Measurements from ENCODE around the gene IGFBP2. TPM values are rescaled to one million over a fixed set of nuclear protein-coding genes. Genes with fewer than 3 reads are reported as not detected.

IGFBP2 gene
- polyA plus RNA-seq, 3 donors = 235 to 273 (median 243) TPM

DNA sequence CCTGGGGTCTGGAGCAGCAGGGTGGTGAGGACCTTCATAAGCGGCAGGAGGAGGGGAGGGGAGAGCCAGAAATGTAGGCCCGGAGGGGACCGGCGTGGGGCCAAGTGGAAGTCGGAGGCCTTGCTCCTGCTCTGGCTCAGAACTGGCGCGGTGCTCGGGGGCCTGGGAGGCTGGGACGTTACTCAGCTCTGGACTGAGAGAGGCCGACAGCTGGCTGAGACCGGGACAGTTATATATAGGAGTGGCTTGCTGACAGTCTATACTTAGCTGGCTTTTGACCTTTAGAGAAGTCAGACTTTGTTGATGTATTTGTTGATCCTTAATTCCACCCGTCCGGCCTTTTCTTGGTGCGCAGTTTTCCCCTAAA is 46.4 kb downstream of the IGFBP2 start:
- DNase-seq = no peak

DNA sequence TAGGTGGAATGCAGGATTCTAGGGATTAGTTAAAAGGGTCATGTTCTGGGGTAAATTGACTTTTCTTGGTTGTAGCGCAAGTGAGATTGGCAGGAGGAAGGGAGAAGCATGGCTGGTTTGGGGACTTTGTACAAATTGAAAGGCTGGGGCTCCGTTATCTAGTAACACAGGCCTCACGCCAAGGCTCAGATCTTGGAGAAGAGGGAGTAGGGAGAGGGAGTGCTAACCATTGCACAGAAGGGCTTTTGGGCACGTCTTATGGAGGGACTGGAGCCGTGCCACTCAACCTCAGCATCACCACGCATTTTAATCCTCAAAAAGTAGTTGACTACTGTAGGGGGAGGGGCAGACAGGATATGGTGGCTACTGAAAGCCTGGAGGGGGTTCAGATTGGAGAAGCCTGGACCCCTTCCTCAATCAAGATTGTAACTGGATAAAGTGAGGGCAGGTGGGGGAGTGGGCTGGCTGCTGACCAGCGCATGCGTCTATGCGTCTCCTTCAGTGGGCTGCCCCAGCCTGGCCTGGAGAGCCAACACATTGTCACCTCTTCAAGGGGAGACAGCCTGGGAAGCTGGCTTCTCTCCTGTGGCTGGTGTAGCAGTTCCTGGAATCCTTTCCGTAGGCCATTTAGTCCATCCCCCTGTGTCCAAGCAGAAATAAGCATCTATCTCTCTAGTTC is 47.9 kb downstream of the IGFBP2 start:
- no peak for DNase-seq

DNA sequence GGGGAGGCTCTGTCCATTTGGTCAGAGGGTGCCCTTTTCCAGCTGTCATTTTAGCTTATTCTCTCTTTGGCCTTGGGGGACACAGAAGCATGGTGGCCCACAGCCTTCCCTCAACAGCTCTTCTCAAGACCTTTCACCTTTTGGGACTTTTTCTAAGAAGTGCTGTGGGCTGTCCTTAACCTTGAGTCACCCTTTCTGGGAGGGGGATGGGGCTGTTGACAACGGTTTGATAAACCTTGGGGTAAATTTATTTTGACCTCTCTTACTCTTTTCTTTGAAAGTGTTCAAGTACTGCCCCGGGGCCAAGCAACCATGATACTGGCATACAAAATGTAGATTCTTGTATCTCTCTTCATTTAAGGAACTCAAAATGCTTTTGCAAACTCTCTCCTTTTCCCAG is 48.5 kb downstream of the IGFBP2 start:
- no peak for DNase-seq

DNA sequence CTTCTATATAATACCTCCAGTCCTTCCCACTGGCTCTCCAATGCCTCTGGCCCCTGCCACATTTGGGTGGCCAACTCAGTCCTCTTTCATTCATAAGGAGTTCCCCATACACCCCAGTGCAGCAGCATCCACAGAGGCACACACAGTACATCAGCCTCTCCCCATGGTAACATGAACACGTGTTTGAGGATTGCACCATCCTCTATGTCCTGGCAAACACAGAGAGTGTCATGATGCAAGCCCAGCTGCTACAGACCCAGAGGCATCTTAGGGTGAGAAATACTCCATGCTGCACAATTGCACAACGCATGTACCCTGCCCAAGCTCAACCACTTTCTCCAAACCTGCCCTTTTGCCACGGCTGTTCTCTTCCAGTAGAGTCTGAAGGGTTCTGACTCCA is 50.6 kb downstream of the IGFBP2 start:
- no peak for DNase-seq

DNA sequence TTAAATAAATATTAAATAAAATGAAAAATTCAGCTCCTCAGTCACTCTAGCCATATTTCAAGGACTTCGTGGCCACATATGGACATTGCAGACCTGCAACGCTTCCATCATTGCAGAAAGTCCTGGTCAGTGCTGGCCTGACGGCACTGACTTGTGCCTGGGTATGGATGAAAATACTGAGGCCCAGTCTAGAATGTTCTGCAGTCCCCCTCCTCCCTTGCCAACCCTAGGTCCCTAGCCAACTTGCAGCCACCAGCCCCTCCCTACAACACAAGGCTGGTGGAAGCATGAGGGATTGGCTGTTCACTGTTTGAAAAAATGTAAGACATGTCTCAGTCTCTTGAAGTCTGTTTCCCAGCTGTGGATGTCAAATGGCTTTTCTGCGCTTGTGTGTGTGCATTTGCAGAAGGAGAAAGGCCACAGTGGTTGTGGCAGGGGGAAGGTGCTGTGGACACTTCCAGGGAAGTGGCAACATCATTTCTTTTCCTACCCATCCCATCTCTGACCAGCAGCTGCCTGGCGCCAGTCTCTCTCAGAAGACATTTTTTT is 52.2 kb downstream of the IGFBP2 start:
- no peak for DNase-seq

DNA sequence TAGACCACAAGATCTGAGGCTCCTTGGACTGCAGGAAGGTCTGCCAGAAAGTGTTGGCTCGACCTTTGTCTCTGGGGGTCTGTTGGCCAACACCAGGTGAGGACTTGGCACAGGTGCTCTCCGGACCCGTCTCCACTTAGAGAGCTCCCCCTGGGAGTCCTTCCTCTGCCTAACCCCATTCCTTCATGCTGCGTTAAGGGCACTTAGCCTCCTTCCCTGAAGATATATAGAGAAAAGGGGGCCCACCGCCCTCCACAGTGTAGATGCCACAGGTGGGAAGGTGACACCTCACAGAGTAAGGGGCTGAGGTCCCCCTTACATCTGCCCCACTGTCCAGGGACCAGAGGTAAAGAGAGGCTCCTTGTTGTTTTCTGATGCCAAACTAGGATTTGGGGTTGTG is 53.9 kb downstream of the IGFBP2 start:
- DNase-seq = no peak

DNA sequence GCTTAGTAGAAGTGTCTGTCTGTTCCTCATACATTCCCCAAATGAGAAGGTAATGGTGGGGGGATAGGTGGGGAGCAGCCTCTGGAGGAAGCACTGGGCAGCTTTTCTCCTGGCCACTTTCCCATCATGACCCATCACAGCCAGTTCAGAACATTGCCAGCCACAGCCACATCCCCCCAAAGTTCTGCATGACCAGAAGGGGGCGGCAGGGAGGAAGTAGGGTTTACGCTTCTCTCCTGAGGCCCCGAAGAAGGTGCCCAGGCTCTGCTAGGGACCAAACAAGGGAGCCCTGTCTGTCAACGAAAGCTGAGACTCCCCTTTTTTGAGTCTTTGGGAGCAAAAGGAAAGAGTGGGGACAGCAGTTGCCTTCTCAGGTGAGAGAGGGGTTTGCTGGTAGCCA is 54.4 kb downstream of the IGFBP2 start:
- DNase-seq = no peak

DNA sequence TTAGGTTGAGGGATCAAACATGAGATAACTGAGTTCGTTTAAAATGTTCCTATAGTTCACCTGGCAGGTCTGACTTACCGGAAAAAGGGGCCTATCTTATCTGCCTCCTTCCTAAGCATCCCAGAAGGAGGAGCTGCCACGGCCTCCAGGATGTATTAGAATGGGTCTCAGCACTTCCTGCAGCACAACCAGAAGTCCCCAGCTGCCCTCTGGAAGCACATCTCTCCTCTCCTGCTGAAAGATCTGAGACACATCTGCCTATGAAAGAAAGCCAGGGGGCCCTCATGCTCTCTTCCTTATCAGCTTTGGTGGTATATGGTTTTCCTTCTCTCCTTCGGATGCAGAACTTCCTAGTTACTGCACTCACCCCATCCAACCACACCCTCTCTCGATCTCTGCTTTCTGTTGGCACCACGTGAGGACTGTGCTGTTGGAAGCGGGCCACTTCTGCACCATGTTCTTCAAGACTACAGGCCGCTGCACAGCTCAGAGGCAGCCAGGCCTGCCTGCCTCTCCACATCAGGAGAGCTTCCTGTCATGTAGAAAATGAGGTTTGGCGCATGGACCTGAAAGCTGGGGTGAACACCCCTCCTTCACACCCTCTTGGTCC is 55.6 kb downstream of the IGFBP2 start:
- DNase-seq = no peak

DNA sequence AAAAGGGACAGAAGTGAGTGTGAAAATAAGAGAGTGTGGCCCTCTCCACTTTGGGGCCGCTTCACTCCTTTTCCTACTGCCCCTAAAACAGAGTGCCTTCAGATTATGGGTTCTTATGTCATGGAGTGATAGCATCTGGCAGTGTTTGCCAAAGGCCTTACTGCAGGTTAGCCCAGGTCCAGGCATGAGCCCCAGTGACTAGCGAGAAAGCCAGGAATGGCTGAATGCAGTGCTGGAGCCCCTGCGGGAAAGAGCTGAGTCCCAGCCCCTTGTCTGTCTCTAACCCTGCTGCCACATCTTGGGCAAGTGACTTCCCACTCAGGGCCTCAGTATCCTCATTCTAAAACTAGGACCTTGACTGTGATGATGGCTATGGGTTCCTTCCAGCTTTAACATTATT is 56.2 kb downstream of the IGFBP2 start:
- no peak for DNase-seq

DNA sequence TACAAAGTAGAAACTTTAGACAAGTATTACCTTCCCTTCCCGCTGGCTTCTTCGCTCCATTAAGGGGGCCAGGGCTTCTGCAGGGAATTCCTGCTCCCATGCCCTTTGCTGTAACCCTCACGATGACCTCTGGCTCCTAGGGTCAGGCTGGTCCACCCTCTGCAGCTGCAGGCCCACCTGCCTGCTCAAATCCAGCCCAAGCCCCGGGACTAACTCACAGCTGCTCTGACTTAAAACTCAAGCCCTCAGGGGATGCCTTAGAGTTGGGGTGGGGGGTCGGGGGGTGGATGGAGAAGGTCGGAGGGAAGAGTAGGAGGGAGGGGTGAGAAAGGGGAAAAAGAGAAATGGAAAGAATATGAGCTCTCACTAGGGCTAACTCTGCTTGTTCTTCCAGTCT is 57.2 kb downstream of the IGFBP2 start:
- no peak for DNase-seq

DNA sequence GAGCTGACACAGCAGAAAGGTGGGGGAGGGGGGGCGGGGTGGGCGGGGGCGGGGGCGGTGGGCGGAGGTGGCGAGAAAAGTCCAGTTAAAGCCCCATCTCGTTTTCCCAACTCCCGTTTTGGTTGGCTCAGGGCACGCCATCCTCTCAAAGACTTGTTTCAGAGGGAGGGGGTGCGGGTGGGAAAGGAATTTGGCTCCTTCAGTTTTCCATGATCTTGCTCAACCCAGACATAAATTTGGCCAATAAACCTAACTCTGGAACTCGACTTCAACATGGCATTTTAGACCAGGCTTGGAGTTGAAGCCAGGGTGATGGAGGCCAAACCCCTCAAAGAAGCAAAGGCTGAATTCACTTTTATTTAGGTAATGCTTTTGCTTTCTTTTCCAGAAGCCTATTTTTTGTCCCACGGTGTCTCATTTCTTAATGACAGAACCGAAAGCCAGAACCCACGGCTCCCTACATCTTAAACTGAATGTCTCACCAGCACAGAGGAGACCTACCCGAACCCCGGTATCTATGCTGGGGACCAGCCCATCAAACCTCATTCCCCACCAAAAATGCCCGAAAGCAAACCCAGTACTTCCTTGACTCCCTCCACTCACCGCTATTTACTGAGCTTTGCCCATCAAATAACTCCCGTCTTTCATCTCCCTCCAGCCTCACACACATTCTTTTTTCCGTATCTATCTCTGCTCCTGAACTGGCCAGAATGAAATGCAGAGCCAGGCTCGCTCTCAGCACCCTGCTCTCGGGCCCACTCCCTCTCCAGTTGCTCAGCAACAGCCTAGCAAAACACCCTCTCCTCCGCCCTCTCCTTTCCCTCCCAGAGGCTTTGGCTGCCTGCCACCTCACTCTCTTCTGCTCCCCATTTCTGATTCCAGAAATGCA is 57.9 kb downstream of the IGFBP2 start:
- DNase-seq = peak; percentile 88

DNA sequence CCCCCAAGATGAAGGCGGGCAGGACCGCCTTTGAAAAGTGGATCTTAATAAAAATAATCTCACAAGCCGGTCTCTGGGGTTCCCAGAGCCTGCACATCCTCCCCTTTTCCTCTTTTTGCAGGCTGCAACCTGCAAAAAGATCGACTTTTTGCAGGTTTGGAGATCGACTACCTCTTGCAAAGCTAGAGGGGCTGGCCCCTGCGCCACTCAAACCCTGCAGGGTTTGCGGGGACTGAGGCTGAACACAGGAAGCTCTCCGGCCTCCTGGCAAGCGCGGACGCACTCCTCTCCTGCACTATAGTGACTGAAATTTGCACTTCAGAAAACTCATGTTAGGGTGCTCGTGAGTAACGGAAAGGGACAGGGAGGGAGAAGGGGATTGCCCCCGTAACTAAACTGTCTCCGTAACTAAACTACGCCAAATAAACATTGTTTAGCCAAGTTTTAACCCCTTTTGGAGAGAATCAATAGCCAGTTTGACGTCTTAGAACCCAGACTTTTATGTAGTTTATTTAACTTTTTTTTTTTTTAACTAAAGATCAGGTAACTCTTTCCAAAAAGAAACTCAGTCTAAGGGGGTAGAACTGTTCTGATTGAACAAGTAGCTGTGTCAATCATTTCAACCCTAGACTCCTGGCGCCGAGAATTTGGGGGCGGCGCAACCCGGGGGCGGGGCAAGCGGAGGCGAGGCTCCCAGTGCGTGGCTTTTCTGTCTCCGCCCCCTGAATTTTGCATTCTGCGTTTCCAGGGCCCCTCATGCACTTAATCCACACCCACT is 59.6 kb downstream of the IGFBP2 start:
- peak; percentile 89 for DNase-seq

DNA sequence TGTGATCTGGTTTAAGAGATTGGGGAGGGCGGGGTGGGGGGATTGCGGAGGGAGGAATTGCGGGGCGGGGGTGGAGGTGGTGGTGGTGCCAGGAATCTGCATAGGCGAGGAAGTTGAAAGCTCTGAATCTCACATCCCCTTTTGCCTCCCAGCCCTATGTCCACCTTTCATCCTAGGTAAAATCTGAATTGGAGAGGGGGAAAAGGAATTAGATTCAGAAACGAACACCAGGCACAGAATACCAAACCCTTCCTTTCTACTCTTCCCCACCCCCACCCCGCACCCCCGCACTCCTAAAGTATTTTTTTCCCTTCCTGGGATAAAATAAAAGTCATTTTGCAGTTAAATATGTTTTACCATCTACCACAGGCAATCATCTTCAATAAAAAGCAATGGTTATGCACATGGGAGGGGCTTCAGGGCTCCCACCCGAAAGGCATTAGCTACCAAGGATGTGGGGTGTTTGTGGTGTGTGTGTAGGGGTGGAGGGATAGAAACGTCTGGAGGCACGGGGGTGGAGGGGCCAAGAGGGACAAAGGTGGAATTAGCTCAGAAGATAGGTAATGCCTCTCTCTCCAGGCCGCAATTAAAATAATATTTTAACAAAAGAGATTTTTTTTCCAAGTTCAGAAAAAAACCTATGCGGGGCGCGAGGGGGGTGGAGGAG is 60.3 kb downstream of the IGFBP2 start:
- DNase-seq = no peak

DNA sequence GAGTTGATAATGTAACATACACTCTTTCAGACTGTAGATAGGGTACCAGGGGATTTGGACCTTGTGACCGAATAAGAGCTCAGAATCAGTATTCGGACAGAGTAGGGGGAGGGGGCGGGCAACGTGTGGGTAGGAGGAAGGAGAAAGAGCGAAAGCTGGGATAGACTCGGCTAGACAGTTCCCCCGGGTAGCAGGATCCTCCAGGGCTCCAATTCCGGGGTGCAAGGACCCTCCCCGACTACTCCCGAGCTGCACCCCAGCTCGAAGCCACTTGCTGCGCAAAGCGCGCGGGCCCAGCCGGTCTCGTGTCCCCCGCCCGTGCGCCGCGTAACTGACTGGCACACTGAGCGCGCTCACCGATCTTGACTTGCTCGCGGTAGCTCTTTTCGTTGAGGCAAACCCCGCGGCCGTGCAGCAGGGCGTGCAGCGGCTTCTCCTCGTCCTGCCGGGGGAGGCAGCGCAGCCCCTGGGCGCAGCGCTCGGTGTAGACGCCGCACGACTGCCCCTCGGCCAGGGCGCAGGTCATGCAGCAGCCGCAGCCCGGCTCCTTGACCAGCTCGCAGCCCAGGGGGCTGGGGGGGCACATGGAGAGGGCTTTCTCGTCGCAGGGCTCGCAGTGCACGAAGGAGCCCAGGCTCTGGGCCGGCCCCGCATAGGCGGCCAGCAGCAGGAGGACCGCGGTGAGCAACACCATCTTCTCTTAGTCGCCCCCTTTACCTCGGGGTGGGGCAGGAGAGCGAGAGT is 61.0 kb downstream of the IGFBP2 start:
- DNase-seq = no peak

DNA sequence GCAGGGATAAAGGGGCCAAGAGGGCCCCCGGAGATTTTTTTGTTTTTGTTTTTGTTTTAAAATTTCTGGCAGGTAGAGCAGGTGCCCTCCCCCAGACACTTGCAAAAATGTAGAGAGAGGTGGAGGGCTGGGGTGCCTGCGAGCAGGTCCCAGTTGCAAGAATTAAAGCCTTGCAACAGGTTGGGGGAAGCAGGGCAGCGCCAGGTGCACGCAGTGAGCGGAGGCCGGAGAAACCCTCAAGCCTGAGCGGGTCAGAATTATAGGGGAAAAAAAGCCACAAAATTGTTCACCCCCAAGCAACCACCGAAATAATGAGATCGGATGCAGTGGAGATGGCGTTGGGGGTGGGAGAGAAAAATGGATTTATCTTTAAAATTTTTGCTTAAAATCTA is 61.6 kb downstream of the IGFBP2 start:
- DNase-seq = no peak

DNA sequence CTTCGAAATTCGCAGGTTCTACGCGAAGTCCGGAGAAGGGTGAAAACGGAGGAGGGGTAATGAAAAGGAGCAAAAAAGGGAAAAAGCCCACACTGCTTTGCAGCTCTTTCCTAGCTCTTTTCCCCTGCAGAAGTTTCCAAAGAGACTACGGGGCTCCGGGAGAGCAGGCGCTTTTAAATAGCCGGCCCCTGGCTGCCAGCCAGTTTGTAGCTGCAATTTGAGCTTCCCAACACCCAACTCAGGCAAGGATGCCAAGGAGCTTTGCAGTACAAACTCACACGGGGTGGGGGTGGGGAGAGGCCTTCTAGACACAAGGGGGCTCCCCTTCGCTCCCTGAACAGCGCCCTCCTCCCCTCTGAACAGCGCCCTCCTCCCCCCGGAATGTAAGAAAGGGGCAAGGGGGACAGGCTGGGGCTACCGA is 62.2 kb downstream of the IGFBP2 start, which contains the start of gene IGFBP5:
Gene IGFBP5 (minus strand): TSS at position 149 of the 421 bp plus-strand sequence. CDS start 774 bp downstream, outside the sequence.
- peak; percentile 94 for DNase-seq

DNA sequence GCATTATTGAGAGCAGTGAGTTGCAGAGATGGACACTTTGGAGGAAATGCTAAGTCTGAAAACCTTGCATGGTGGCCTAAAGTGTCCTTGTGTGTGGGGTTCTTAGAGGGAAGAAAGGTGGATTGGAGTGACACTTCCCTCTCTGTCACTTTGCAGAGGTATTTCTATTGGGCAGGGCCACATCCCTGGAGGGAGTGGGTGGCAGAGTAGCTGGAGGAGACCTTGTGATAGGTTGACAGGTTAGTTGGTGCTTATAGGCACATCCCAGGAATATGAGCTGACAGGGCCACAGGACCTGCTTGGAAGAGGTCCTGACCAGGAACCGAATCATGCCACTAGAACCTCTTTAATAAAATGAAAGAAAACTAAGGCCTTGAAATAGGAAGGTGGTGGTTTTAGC is 63.1 kb downstream of the IGFBP2 start:
- no peak for DNase-seq

DNA sequence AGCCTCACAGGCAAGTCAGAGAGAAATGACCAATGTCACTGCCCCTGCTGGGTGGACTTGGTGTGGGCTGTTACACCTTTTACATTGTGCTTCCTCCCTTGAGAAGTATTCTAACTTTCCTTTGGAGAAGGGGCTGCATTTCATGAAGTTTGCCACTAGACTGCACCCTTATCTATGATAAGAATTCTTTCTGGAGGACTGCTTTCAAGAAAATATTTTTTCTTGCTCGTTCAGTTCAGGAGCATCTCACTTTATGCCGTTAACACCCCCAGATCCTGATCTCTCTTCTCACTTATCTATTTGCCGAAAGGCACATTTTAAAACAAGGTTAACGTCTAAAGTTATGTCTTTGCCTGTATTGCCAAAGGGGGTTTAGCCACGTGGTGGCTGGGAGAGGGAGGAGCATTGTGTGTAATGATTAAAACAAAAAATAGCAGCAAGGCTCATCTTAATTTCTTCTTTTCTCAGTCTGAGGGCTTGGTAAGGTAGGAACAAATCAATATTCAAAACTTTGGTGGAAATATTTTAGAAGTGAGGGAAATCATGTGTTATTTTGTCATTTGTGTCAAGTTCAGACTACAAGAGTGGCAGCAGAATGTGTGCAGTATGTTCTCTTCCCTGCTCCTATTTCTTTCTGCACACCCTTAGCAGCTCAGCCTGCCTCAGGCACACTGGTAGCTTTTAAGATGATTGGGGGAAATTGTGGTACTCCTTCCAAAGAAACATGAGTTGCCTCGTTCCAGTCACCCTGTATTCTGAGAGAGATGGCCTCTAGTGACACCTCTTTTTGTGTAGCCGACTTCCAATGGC is 63.7 kb downstream of the IGFBP2 start:
- no peak for DNase-seq

DNA sequence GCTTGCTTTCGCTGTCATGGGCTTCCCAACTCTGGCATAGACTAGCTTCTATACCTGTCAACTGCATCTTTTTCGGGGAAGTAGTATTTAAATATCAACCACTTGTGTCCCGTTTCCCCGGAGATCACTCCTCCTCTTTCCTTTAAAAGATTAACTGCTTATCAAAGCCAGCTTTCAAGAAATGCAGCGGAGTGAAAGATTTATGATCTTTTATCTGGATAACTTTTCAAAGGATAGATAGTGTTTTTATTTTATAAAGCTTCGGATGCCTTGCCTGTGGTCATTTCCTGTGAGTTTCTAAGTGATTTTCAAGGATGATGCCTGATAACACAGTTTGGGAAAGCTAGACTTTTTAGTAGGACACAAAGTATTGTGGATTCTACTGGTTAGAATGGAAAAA is 65.1 kb downstream of the IGFBP2 start:
- no peak for DNase-seq

DNA sequence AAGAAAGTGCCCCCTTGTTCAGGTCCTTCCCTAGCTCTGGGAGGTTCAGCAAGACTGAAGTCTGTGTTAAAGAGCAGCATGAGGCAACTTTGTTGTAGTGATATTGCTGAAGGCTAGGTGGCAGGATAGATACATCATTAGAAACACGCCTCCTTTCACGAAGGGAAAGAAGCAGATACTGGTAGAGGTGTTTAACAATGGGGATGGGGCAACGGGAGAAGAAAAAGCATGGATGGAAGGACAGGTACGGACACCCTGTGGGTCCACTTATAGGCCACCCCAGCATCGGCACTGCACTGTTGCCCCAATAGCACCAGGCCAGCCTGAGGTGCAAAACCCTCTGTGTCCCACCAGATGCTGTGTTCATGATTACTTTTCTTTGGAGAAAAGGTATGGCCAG is 65.7 kb downstream of the IGFBP2 start:
- no peak for DNase-seq
